Measurements from ENCODE around the gene MRPL46. TPM values are rescaled to one million over a fixed set of nuclear protein-coding genes. Genes with fewer than 3 reads are reported as not detected.

MRPL46 gene
- total and polyA plus RNA-seq, 9 of the 15 experiments (the other 6 are each of a cell fraction or from before 2014, with no cell fraction given), result 41.2 to 72.2 (median 49.8) TPM

GRCh38 chr15:88490036-88490435, 22.8 kb upstream of the MRPL46 start:
- Histone ChIP-seq H3K4me2 (ENCODE audit: insufficient read depth, low read length) (no peak overlapping the region), H3K79me2 (ENCODE audit: control insufficient read depth, insufficient read depth, low read length) (no peaks in the 10 kb centered on the region), H3K27ac (ENCODE audit: extremely low read depth, low read depth, low read length) (no peak overlapping the region), H3K27me3 (ENCODE audit: control insufficient read depth in 2 of 2, insufficient read depth in 2 of 2, low read length in 2 of 2) (no peaks in the 10 kb centered on the region), H3K4me1 (replicated peaks in 1 of 2; ENCODE audit: control insufficient read depth in 2 of 2, insufficient read depth in 2 of 2, low read length in 2 of 2) (peaks cover 0 to 15% of the 10 kb centered on the region in 2 experiments; a peak in 1 of 5 replicates), H3K4me3 (no peak overlapping the region), H3K9me3 (replicated peaks; ENCODE audit: control insufficient read depth, insufficient read depth, low read depth, low read length) (no peaks in the 10 kb centered on the region), H2AFZ (ENCODE audit: low read depth, low read length) (no peak overlapping the region), H3K9me1 (ENCODE audit: control insufficient read depth, insufficient read depth, low read length) (no peaks in the 10 kb centered on the region), H3K9ac (ENCODE audit: insufficient read depth in 1 of 2, low read depth in 2 of 2, low read length in 2 of 2) (no peak overlapping the region), H3K36me3 (ENCODE audit: control insufficient read depth, insufficient read depth, low read length) (no peaks in the 10 kb centered on the region), H4K20me1 (replicated peaks; ENCODE audit: control insufficient read depth, insufficient read depth, low read length) (peaks cover 3% of the 10 kb centered on the region; the same call in 1 of the 2 replicates)
- 18% methylated on average over 2 of the region's 3 CpGs for WGBS (ENCODE audit: insufficient coverage, low coverage, missing lambda C conversion rate)
- FAIRE-seq, result no peak
- POLR2A ChIA-PET, result no interaction called here
- in situ Hi-C loops (cut with MboI) (no loop called here), intact Hi-C loops (cut with micrococcal nuclease) (no loop called here)
- no TSS peak for BruUV-seq (replicated peaks)
- TF ChIP-seq CCAR2 (IDR thresholded peaks at IDR 0.05; ENCODE audit: low read depth, low read length) (no peak), MBD2 (IDR thresholded peaks at IDR 0.05; ENCODE audit: borderline replicate concordance, low read depth) (no peak), PREB (CRISPR knock-in tag; IDR thresholded peaks at IDR 0.05) (no peak), ZNF76 (CRISPR knock-in tag; IDR thresholded peaks at IDR 0.05; ENCODE audit: borderline replicate concordance) (no peak), SIRT6 (IDR thresholded peaks at IDR 0.05; ENCODE audit: low read depth, low read length) (no peak), PTBP1 (IDR thresholded peaks at IDR 0.05; ENCODE audit: low read depth, low read length) (no peak), HNRNPUL1 (IDR thresholded peaks at IDR 0.05; ENCODE audit: low read length) (no peak), USF1 (CRISPR knock-in tag; IDR thresholded peaks at IDR 0.05) (no peak)
- no peak for DNase-seq (ENCODE audit: extremely low read depth in 1 of 4, low spot score in 3 of 4)
- no peak for ATAC-seq
- CTCF ChIA-PET (ENCODE audit: low intra/inter-chr PET ratio), result no interaction called here

Data from K562 (cell line).